ENCODE measurements around the gene RARB.

RARB gene

DNA sequence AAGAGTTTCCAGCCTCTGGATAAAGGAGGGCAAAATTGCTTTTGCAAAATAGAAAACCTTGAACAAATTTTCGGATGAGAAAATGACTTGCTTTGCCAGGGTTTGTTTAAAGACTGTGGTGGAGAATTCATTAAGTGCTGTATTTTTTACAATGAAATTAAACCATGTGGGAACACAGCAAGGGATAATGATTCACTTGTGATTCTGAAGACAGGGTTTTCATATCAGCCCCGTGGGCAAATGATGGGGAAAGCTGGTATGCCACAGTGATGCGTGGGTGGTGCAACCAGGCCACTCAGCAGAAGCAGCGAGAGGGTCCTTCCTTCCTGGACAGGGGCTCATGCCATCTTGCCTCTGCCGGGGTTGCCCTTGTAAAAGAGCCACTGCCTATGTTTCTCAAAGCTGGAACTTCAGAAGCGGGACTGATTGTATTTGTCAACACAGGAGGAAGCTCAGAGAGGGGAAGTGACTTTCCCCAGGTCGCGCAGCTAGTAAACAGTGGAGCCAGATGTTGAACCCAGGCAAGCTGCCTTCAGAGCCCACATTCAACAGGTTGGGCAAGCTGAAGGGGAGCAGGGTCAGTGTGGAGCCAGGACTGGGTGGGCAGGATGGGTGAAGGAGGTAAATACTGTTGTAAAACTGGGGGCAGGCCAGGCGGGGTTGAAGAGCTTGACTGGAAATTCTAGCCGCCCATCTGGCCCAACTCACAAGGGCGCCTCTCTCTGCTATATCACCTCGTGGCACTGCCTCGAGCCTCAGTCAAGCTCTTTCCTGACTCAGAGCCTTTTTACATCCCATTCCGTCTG is 157.5 kb downstream of the RARB start:
- H3K27me3 ChIP-seq (ENCODE audit: insufficient read depth, poor library complexity, severe bottlenecking), result no peaks in the 10 kb centered on the region
- no peak for DNase-seq (ENCODE audit: low read depth in 1 of 2, low spot score in 1 of 2)
- no peak overlapping the region for H3K4me3 ChIP-seq (replicated peaks; ENCODE audit: insufficient read depth, low read length)
- TF ChIP-seq SPI1 (IDR thresholded peaks at IDR 0.05; ENCODE audit: borderline replicate concordance, low read depth) (peak; percentile 51; the same call in 1 of the 2 replicates), GABPA (IDR thresholded peaks at IDR 0.05; ENCODE audit: low read depth) (no peak)
- H3K27ac ChIP-seq (replicated peaks), result no peak overlapping the region

DNA sequence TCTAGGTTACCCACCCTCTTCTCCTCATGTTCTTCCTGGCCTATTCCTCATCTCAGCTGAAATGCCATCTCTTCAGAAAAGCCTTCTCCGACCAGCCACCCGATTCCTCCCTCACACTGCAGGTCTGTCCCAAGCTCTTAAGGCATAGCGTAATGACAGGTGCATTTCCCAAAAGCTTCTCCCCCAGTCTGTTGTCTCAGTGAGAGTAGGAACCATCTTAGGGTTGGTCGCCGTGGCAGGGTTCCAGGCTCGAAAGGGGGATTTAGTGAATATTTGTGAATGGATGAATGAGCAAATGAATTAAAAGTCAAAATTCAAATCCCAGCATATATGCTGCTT is 158.1 kb downstream of the RARB start:
- Histone ChIP-seq H3K27ac (replicated peaks) (no peak overlapping the region), H3K27me3 (ENCODE audit: insufficient read depth, poor library complexity, severe bottlenecking) (no peaks in the 10 kb centered on the region), H3K4me3 (replicated peaks; ENCODE audit: insufficient read depth, low read length) (no peak overlapping the region)
- DNase-seq (ENCODE audit: low read depth in 1 of 2, low spot score in 1 of 2), result no peak
- no peak for TF ChIP-seq SPI1 (IDR thresholded peaks at IDR 0.05; ENCODE audit: borderline replicate concordance, low read depth)
- TF ChIP-seq, protein P1, sequence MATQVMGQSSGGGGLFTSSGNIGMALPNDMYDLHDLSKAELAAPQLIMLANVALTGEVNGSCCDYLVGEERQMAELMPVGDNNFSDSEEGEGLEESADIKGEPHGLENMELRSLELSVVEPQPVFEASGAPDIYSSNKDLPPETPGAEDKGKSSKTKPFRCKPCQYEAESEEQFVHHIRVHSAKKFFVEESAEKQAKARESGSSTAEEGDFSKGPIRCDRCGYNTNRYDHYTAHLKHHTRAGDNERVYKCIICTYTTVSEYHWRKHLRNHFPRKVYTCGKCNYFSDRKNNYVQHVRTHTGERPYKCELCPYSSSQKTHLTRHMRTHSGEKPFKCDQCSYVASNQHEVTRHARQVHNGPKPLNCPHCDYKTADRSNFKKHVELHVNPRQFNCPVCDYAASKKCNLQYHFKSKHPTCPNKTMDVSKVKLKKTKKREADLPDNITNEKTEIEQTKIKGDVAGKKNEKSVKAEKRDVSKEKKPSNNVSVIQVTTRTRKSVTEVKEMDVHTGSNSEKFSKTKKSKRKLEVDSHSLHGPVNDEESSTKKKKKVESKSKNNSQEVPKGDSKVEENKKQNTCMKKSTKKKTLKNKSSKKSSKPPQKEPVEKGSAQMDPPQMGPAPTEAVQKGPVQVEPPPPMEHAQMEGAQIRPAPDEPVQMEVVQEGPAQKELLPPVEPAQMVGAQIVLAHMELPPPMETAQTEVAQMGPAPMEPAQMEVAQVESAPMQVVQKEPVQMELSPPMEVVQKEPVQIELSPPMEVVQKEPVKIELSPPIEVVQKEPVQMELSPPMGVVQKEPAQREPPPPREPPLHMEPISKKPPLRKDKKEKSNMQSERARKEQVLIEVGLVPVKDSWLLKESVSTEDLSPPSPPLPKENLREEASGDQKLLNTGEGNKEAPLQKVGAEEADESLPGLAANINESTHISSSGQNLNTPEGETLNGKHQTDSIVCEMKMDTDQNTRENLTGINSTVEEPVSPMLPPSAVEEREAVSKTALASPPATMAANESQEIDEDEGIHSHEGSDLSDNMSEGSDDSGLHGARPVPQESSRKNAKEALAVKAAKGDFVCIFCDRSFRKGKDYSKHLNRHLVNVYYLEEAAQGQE (IDR thresholded peaks at IDR 0.05; ENCODE audit: insufficient replicate concordance, low read depth), result no peak
- TF ChIP-seq CTCF (IDR thresholded peaks at IDR 0.05; ENCODE audit: insufficient read depth, low read length), result no peak

- DNase-seq (ENCODE audit: low read depth in 1 of 2, low spot score in 1 of 2), result no peak
- TF ChIP-seq GABPA (IDR thresholded peaks at IDR 0.05; ENCODE audit: low read depth) (no peak), SPI1 (IDR thresholded peaks at IDR 0.05; ENCODE audit: borderline replicate concordance, low read depth) (no peak), CTCF (IDR thresholded peaks at IDR 0.05; ENCODE audit: insufficient read depth, low read length) (no peak), POLR2AphosphoS5 (IDR thresholded peaks at IDR 0.05; ENCODE audit: low read depth) (no peak)
- TF ChIP-seq, protein P1 (IDR thresholded peaks at IDR 0.05; ENCODE audit: insufficient replicate concordance, low read depth), result no peak
- Histone ChIP-seq H3K4me3 (replicated peaks; ENCODE audit: insufficient read depth, low read length) (no peak overlapping the region), H3K27me3 (ENCODE audit: insufficient read depth, poor library complexity, severe bottlenecking) (no peaks in the 10 kb centered on the region), H3K27ac (replicated peaks) (no peak overlapping the region)
These were observed 158.5 kb downstream of the RARB start for GRCh38 chr3:25586553-25586952.

DNA sequence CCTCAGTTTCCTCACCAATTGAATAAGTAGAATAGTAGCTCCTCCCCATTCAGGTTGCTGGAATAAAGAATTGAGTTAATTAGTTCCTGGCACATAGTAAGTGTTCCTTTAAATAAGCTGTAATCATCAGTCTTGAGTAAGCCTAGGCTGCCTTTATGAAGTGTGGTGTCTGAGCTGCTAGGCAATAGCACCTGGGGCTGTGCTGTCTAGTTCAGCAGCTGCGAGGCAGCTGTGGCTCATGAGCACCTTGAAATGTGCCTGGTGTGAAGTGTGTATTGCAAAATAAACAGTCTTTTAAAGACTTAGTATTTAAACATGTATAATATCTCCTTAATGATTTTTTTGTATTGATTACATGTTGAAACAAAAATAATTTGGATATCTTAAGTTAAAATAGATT is 159.0 kb downstream of the RARB start:
- TF ChIP-seq GABPA (IDR thresholded peaks at IDR 0.05; ENCODE audit: low read depth) (no peak), CTCF (IDR thresholded peaks at IDR 0.05; ENCODE audit: insufficient read depth, low read length) (no peak), POLR2AphosphoS5 (IDR thresholded peaks at IDR 0.05; ENCODE audit: low read depth) (no peak), SPI1 (IDR thresholded peaks at IDR 0.05; ENCODE audit: borderline replicate concordance, low read depth) (no peak)
- TF ChIP-seq, protein P1 (IDR thresholded peaks at IDR 0.05; ENCODE audit: insufficient replicate concordance, low read depth), result no peak
- Histone ChIP-seq H3K4me3 (replicated peaks; ENCODE audit: insufficient read depth, low read length) (no peak overlapping the region), H3K27ac (replicated peaks) (no peak overlapping the region), H3K27me3 (ENCODE audit: insufficient read depth, poor library complexity, severe bottlenecking) (no peaks in the 10 kb centered on the region)
- no peak for DNase-seq (ENCODE audit: low read depth in 1 of 2, low spot score in 1 of 2)
